ENCODE results near the gene TNNC2. TPM values are rescaled to one million over a fixed set of nuclear protein-coding genes. Genes with fewer than 3 reads are reported as not detected.

TNNC2 gene
- total RNA-seq, 2 experiments from 2014 or later: 1.2 to 1.5 TPM

- no peak overlapping the region for H3K27ac ChIP-seq (ENCODE audit: low read depth in 1 of 2, low read length in 2 of 2)
- H3K4me3 ChIP-seq (ENCODE audit: low read length): no peak overlapping the region
- Mint-ChIP-seq H3K36me3 (ENCODE audit: low read depth) (no peaks in the 10 kb centered on the region), H3K27ac (no peak overlapping the region), H3K4me3 (peak overlapping the region; percentile 67), H3K4me1 (ENCODE audit: low read depth) (peaks cover 16% of the 10 kb centered on the region), H3K9me3 (no peaks in the 10 kb centered on the region), H3K27me3 (no peaks in the 10 kb centered on the region)
- intact Hi-C loops (cut with DNase I, micrococcal nuclease): no loop called here
- H3K9me3 ChIP-seq (ENCODE audit: control insufficient read depth in 1 of 2, insufficient read depth in 1 of 2, low read length in 2 of 2): no peaks in the 10 kb centered on the region
- no peak for DNase-seq
- POLR2A ChIA-PET: no interaction called here
- H3K36me3 ChIP-seq (ENCODE audit: insufficient read depth, low read length): no peaks in the 10 kb centered on the region
- H3K27me3 ChIP-seq (ENCODE audit: control insufficient read depth in 1 of 2, insufficient read depth in 2 of 2, low read length in 2 of 2): no peaks in the 10 kb centered on the region
- TF ChIP-seq, protein P1, sequence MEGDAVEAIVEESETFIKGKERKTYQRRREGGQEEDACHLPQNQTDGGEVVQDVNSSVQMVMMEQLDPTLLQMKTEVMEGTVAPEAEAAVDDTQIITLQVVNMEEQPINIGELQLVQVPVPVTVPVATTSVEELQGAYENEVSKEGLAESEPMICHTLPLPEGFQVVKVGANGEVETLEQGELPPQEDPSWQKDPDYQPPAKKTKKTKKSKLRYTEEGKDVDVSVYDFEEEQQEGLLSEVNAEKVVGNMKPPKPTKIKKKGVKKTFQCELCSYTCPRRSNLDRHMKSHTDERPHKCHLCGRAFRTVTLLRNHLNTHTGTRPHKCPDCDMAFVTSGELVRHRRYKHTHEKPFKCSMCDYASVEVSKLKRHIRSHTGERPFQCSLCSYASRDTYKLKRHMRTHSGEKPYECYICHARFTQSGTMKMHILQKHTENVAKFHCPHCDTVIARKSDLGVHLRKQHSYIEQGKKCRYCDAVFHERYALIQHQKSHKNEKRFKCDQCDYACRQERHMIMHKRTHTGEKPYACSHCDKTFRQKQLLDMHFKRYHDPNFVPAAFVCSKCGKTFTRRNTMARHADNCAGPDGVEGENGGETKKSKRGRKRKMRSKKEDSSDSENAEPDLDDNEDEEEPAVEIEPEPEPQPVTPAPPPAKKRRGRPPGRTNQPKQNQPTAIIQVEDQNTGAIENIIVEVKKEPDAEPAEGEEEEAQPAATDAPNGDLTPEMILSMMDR (IDR thresholded peaks at IDR 0.05): no peak
- CTCF ChIA-PET: no interaction called here
- no peak for ATAC-seq (ENCODE audit: poor library complexity)
- H3K4me1 ChIP-seq (ENCODE audit: insufficient read depth, low read length): peaks cover 25% of the 10 kb centered on the region
Observed at GRCh38 chr20:45835825-45836224, 8.7 kb upstream of the TNNC2 start.

DNA sequence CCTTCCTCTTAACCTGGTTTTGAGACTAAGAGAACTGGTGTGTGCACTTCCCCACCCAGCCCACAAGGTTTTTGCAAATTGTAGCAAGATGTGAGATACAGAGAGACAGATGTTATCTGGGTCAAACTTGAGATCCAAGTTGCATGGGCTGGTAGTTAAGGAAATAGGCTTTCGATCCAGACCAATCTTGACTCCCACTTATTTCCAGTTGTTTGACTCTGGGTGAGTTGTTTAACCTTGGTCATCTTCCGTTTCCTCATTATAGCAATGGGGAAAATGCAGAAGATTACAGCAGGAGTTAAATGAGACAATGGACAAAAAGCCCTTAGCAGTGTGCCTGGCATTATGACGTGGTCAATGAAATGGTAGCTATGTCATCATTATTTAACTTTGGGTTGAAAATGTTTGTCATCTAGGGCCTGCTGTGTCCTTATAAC, 8.2 kb upstream of the TNNC2 start:
- H3K27me3 Mint-ChIP-seq: no peaks in the 10 kb centered on the region
- Histone ChIP-seq H3K4me1 (ENCODE audit: insufficient read depth, low read length) (peaks cover 25% of the 10 kb centered on the region), H3K9me3 (ENCODE audit: control insufficient read depth in 1 of 2, insufficient read depth in 1 of 2, low read length in 2 of 2) (no peaks in the 10 kb centered on the region), H3K27ac (ENCODE audit: low read depth in 1 of 2, low read length in 2 of 2) (no peak overlapping the region), H3K27me3 (ENCODE audit: control insufficient read depth in 1 of 2, insufficient read depth in 2 of 2, low read length in 2 of 2) (no peaks in the 10 kb centered on the region), H3K36me3 (ENCODE audit: insufficient read depth, low read length) (no peaks in the 10 kb centered on the region), H3K4me3 (ENCODE audit: low read length) (no peak overlapping the region)
- TF ChIP-seq, protein P1 (IDR thresholded peaks at IDR 0.05): no peak
- intact Hi-C loops (cut with DNase I, micrococcal nuclease): no loop called here
- ChIA-PET CTCF (no interaction called here), POLR2A (no interaction called here)
- ATAC-seq (ENCODE audit: poor library complexity) (no peak), DNase-seq (no peak)
- peak overlapping the region; percentile 67 for H3K4me3 Mint-ChIP-seq
- peaks cover 16% of the 10 kb centered on the region for H3K4me1 Mint-ChIP-seq (ENCODE audit: low read depth)
- H3K27ac Mint-ChIP-seq: no peak overlapping the region
- H3K9me3 Mint-ChIP-seq: no peaks in the 10 kb centered on the region
- H3K36me3 Mint-ChIP-seq (ENCODE audit: low read depth): no peaks in the 10 kb centered on the region

GRCh38 chr20:45834797-45835161, 7.7 kb upstream of the TNNC2 start:
- CTCF ChIA-PET: interaction anchor here (1.5 kb wide), 1 partner anchor 135 kb away, joined by 4 read pairs; no protein-coding TSS in a partner anchor
- intact Hi-C loops (cut with DNase I, micrococcal nuclease): no loop called here
- Histone ChIP-seq H3K4me1 (ENCODE audit: insufficient read depth, low read length) (peaks cover 25% of the 10 kb centered on the region), H3K27me3 (ENCODE audit: control insufficient read depth in 1 of 2, insufficient read depth in 2 of 2, low read length in 2 of 2) (no peaks in the 10 kb centered on the region), H3K4me3 (ENCODE audit: low read length) (no peak overlapping the region), H3K9me3 (ENCODE audit: control insufficient read depth in 1 of 2, insufficient read depth in 1 of 2, low read length in 2 of 2) (no peaks in the 10 kb centered on the region), H3K36me3 (ENCODE audit: insufficient read depth, low read length) (no peaks in the 10 kb centered on the region), H3K27ac (ENCODE audit: low read depth in 1 of 2, low read length in 2 of 2) (no peak overlapping the region)
- DNase-seq (no peak), ATAC-seq (ENCODE audit: poor library complexity) (no peak)
- H3K36me3 Mint-ChIP-seq (ENCODE audit: low read depth): no peaks in the 10 kb centered on the region
- peak overlapping the region; percentile 67 for H3K4me3 Mint-ChIP-seq
- H3K27me3 Mint-ChIP-seq: no peaks in the 10 kb centered on the region
- H3K9me3 Mint-ChIP-seq: no peaks in the 10 kb centered on the region
- POLR2A ChIA-PET: interaction anchor here (0.8 to 2.4 kb wide), 3 partner anchors 22 to 101 kb away, joined by 4 to 11 read pairs (median 8); partner anchors contain the start of genes ACOT8 and ZSWIM3
- TF ChIP-seq, protein P1 (IDR thresholded peaks at IDR 0.05): no peak
- H3K27ac Mint-ChIP-seq: peak overlapping the region; percentile 7
- H3K4me1 Mint-ChIP-seq (ENCODE audit: low read depth): peaks cover 16% of the 10 kb centered on the region

Data from CD4-positive, alpha-beta T cell (primary cell).